ENCODE data around the gene PRSS27.
A peak's percentile ranks its signal among the peaks of the same experiment; 100 is the strongest.

The PRSS27 gene

GRCh38 chr16:2752850-2753732 lies 33.1 kb upstream of the PRSS27 start (continued):
- TF ChIP-seq HOXA7 (CRISPR knock-in tag; IDR thresholded peaks at IDR 0.05; ENCODE audit: borderline replicate concordance) (no peak), ZNF112 (tag by site-specific recombination; IDR thresholded peaks at IDR 0.05) (no peak), ZNF560 (tag by site-specific recombination; IDR thresholded peaks at IDR 0.05; ENCODE audit: borderline replicate concordance) (no peak), HIC1 (tag by site-specific recombination; IDR thresholded peaks at IDR 0.05) (no peak), ZNF404 (tag by site-specific recombination; IDR thresholded peaks at IDR 0.05) (no peak), ZSCAN23 (tag by site-specific recombination; IDR thresholded peaks at IDR 0.05) (no peak), ZNF707 (tag by site-specific recombination; IDR thresholded peaks at IDR 0.05) (no peak), ZNF16 (tag by site-specific recombination; IDR thresholded peaks at IDR 0.05; ENCODE audit: low read depth) (no peak), ZNF311 (tag by site-specific recombination; IDR thresholded peaks at IDR 0.05; ENCODE audit: borderline replicate concordance) (no peak), ZNF398 (tag by site-specific recombination; IDR thresholded peaks at IDR 0.05) (peak; percentile 87), ZNF621 (tag by site-specific recombination; IDR thresholded peaks at IDR 0.05) (no peak), KLF16 (tag by site-specific recombination; IDR thresholded peaks at IDR 0.05) (peak; percentile 70), PRDM1 (tag by site-specific recombination; IDR thresholded peaks at IDR 0.05) (no peak), ZNF768 (tag by site-specific recombination; IDR thresholded peaks at IDR 0.05) (no peak), ZNF48 (tag by site-specific recombination; IDR thresholded peaks at IDR 0.05) (no peak), ZNF362 (tag by site-specific recombination; IDR thresholded peaks at IDR 0.05) (no peak), KLF17 (tag by site-specific recombination; IDR thresholded peaks at IDR 0.05) (peak; percentile 72; the same call in 1 of the 2 replicates), ZNF544 (tag by site-specific recombination; IDR thresholded peaks at IDR 0.05) (no peak), ZNF184 (tag by site-specific recombination; IDR thresholded peaks at IDR 0.05) (no peak), ZNF658 (tag by site-specific recombination; IDR thresholded peaks at IDR 0.05) (no peak), ZNF394 (tag by site-specific recombination; IDR thresholded peaks at IDR 0.05; ENCODE audit: borderline replicate concordance) (peak; percentile 13; the same call in 1 of the 2 replicates), ZNF423 (tag by site-specific recombination; IDR thresholded peaks at IDR 0.05) (no peak), ZNF10 (tag by site-specific recombination; IDR thresholded peaks at IDR 0.05) (no peak), ZNF501 (tag by site-specific recombination; IDR thresholded peaks at IDR 0.05) (0 out of 2 replicates have a peak, but pooled peaks have one; percentile 25), ZNF248 (tag by site-specific recombination; IDR thresholded peaks at IDR 0.05) (no peak), ZBTB48 (tag by site-specific recombination; IDR thresholded peaks at IDR 0.05) (no peak), ZNF121 (tag by site-specific recombination; IDR thresholded peaks at IDR 0.05) (no peak), GLIS1 (tag by site-specific recombination; IDR thresholded peaks at IDR 0.05) (peak; percentile 43)
- TF ChIP-seq, protein P1, sequence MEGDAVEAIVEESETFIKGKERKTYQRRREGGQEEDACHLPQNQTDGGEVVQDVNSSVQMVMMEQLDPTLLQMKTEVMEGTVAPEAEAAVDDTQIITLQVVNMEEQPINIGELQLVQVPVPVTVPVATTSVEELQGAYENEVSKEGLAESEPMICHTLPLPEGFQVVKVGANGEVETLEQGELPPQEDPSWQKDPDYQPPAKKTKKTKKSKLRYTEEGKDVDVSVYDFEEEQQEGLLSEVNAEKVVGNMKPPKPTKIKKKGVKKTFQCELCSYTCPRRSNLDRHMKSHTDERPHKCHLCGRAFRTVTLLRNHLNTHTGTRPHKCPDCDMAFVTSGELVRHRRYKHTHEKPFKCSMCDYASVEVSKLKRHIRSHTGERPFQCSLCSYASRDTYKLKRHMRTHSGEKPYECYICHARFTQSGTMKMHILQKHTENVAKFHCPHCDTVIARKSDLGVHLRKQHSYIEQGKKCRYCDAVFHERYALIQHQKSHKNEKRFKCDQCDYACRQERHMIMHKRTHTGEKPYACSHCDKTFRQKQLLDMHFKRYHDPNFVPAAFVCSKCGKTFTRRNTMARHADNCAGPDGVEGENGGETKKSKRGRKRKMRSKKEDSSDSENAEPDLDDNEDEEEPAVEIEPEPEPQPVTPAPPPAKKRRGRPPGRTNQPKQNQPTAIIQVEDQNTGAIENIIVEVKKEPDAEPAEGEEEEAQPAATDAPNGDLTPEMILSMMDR (tag by site-specific recombination; IDR thresholded peaks at IDR 0.05): no peak
- TF ChIP-seq, protein P2, sequence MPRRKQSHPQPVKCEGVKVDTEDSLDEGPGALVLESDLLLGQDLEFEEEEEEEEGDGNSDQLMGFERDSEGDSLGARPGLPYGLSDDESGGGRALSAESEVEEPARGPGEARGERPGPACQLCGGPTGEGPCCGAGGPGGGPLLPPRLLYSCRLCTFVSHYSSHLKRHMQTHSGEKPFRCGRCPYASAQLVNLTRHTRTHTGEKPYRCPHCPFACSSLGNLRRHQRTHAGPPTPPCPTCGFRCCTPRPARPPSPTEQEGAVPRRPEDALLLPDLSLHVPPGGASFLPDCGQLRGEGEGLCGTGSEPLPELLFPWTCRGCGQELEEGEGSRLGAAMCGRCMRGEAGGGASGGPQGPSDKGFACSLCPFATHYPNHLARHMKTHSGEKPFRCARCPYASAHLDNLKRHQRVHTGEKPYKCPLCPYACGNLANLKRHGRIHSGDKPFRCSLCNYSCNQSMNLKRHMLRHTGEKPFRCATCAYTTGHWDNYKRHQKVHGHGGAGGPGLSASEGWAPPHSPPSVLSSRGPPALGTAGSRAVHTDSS (tag by site-specific recombination; IDR thresholded peaks at IDR 0.05): no peak
